ENCODE measurements around the gene PLXDC2.

PLXDC2 gene

DNA sequence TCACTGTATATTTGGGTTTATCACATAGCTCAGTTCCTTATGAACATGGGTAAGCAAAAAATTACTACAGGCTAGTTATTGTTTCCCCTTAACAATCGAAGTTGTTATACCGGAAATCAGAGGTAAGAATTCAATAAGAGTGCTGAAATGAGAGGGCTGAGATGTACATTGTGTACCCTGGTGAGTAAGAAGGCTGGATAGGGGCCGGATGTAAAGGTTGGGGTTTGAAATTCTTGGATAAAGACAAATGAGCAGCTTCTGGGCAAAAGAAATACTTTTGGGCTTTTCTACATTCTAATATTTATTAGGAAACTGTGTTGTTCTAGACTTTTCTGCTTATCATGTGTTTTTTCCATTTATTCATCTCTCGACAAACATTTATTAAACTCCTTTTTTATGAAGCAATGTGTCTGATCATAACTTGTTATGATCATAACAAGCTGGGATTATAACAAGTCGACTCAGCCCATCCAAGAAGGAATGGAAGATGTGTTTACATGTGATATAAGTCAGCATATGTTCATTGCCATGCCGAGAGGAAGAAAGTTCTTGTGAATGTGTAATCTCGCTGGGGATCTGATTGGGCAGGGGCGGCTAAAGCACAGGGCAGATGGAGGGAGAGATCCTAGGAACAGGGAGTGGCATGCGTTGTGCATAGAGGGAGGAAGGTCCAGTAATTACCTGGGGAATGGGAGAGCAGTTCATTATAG is 155.3 kb downstream of the PLXDC2 start:
- H3K4me1 ChIP-seq (ENCODE audit: control insufficient read depth in 1 of 2, insufficient read depth in 2 of 2, low read length in 2 of 2), result no peaks in the 10 kb centered on the region
- no peak overlapping the region for H3K9ac ChIP-seq (ENCODE audit: low read depth in 1 of 2, low read length in 2 of 2)
- no peaks in the 10 kb centered on the region for H3K36me3 ChIP-seq (ENCODE audit: control insufficient read depth in 1 of 2, insufficient read depth in 2 of 2, low read length in 2 of 2)
- no peaks in the 10 kb centered on the region for H3K27me3 ChIP-seq (ENCODE audit: control insufficient read depth in 1 of 2, insufficient read depth in 2 of 2, low read length in 2 of 2)
- no peak overlapping the region for H3K4me3 ChIP-seq (ENCODE audit: low read depth in 1 of 2, low read length in 2 of 2)
- no peaks in the 10 kb centered on the region for H3K9me3 ChIP-seq (ENCODE audit: control insufficient read depth in 1 of 2, low read length in 2 of 2)
- H3K27ac ChIP-seq (ENCODE audit: low read depth, low read length), result no peak overlapping the region

GRCh38 chr10:19974138-19974537 is 157.9 kb downstream of the PLXDC2 start:
- Histone ChIP-seq H3K27me3 (ENCODE audit: control insufficient read depth in 1 of 2, insufficient read depth in 2 of 2, low read length in 2 of 2) (no peaks in the 10 kb centered on the region), H3K27ac (ENCODE audit: low read depth, low read length) (no peak overlapping the region), H3K36me3 (ENCODE audit: control insufficient read depth in 1 of 2, insufficient read depth in 2 of 2, low read length in 2 of 2) (no peaks in the 10 kb centered on the region), H3K9ac (ENCODE audit: low read depth in 1 of 2, low read length in 2 of 2) (no peak overlapping the region), H3K4me3 (ENCODE audit: low read depth in 1 of 2, low read length in 2 of 2) (no peak overlapping the region), H3K9me3 (ENCODE audit: control insufficient read depth in 1 of 2, low read length in 2 of 2) (no peaks in the 10 kb centered on the region), H3K4me1 (ENCODE audit: control insufficient read depth in 1 of 2, insufficient read depth in 2 of 2, low read length in 2 of 2) (no peaks in the 10 kb centered on the region)

DNA sequence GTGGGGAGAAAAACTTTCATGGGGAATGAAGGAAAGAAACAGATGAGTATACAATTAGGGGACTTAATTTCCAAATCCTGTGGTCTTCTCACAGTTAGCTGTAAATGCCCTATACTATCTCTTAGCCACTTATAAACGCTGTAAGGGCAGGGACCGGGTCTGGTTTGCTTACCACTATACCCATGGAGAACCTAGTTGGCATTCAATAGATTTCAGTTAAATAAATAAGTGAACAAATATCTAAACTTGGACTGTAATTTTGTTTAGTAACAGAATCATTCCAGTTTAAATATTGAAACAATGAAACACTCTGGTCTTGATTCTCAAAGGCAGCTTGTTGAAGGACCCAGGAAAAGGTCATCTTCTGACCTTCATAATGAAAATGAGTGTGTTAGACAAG is 158.3 kb downstream of the PLXDC2 start:
- no peak overlapping the region for H3K9ac ChIP-seq (ENCODE audit: low read depth in 1 of 2, low read length in 2 of 2)
- no peaks in the 10 kb centered on the region for H3K9me3 ChIP-seq (ENCODE audit: control insufficient read depth in 1 of 2, low read length in 2 of 2)
- H3K36me3 ChIP-seq (ENCODE audit: control insufficient read depth in 1 of 2, insufficient read depth in 2 of 2, low read length in 2 of 2), result no peaks in the 10 kb centered on the region
- H3K27ac ChIP-seq (ENCODE audit: low read depth, low read length), result no peak overlapping the region
- no peaks in the 10 kb centered on the region for H3K4me1 ChIP-seq (ENCODE audit: control insufficient read depth in 1 of 2, insufficient read depth in 2 of 2, low read length in 2 of 2)
- no peak overlapping the region for H3K4me3 ChIP-seq (ENCODE audit: low read depth in 1 of 2, low read length in 2 of 2)
- H3K27me3 ChIP-seq (ENCODE audit: control insufficient read depth in 1 of 2, insufficient read depth in 2 of 2, low read length in 2 of 2), result no peaks in the 10 kb centered on the region

- no peak overlapping the region for H3K9ac ChIP-seq (ENCODE audit: low read depth in 1 of 2, low read length in 2 of 2)
- H3K4me3 ChIP-seq (ENCODE audit: low read depth in 1 of 2, low read length in 2 of 2), result no peak overlapping the region
- H3K27me3 ChIP-seq (ENCODE audit: control insufficient read depth in 1 of 2, insufficient read depth in 2 of 2, low read length in 2 of 2), result no peaks in the 10 kb centered on the region
- no peak overlapping the region for H3K27ac ChIP-seq (ENCODE audit: low read depth, low read length)
- H3K36me3 ChIP-seq (ENCODE audit: control insufficient read depth in 1 of 2, insufficient read depth in 2 of 2, low read length in 2 of 2), result no peaks in the 10 kb centered on the region
- H3K9me3 ChIP-seq (ENCODE audit: control insufficient read depth in 1 of 2, low read length in 2 of 2), result no peaks in the 10 kb centered on the region
- no peaks in the 10 kb centered on the region for H3K4me1 ChIP-seq (ENCODE audit: control insufficient read depth in 1 of 2, insufficient read depth in 2 of 2, low read length in 2 of 2)
Observed at GRCh38 chr10:19977097-19977521, 160.9 kb downstream of the PLXDC2 start.

DNA sequence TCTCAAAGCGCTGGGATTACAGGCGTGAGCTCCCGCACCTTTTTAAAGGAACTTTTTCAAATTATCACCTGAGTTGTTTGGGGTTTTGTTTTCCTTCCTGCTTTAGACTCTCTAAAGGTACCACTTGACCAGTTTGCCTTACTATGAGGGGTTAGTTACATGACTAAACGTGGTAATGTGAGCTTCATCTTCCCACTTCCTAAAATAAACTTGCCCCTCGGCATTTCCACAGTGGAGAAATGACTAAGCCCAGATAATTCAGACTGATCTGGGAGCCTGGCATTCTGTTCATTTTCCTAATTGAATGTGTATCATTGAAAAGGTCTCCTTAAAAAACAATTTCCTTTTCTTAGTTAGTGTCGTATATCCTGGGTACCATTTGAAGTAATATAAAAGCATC is 163.4 kb downstream of the PLXDC2 start:
- Histone ChIP-seq H3K27ac (ENCODE audit: low read depth, low read length) (no peak overlapping the region), H3K4me3 (ENCODE audit: low read depth in 1 of 2, low read length in 2 of 2) (no peak overlapping the region), H3K36me3 (ENCODE audit: control insufficient read depth in 1 of 2, insufficient read depth in 2 of 2, low read length in 2 of 2) (no peaks in the 10 kb centered on the region), H3K9ac (ENCODE audit: low read depth in 1 of 2, low read length in 2 of 2) (no peak overlapping the region), H3K27me3 (ENCODE audit: control insufficient read depth in 1 of 2, insufficient read depth in 2 of 2, low read length in 2 of 2) (no peaks in the 10 kb centered on the region), H3K9me3 (ENCODE audit: control insufficient read depth in 1 of 2, low read length in 2 of 2) (no peaks in the 10 kb centered on the region), H3K4me1 (ENCODE audit: control insufficient read depth in 1 of 2, insufficient read depth in 2 of 2, low read length in 2 of 2) (no peaks in the 10 kb centered on the region)

DNA sequence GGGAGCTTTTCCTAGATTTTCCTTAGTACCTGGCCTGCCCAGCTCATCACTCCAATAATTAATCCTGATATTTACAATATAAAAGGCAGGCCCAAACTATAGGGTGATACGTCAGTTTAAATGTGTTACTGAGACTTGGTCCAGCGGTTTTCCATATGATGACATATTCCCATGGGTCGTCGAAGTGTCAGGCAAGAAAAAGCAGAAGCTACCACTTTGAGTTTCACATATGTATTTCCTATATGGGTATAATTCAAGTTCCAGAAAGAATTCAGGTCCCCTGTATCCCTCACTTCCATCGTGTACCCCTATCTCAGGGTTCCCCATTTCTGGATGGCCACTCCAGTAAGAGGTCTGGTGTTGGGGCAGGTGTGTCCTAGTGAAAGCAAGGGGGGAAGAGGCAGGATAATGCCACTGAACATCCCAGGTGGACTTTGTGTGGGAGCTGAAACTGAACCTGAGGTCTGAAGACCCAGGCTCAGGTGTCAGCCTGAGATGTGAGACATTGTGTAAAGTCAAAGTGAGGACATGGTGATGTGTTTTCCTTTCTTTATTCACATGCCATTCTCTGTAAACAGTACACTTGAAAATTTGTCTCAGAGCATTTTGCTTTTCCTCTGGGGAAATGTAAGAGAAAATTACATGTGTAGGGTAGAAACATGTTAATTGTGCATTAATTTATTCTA is 167.8 kb downstream of the PLXDC2 start:
- no peaks in the 10 kb centered on the region for H3K9me3 ChIP-seq (ENCODE audit: control insufficient read depth in 1 of 2, low read length in 2 of 2)
- no peak overlapping the region for H3K4me3 ChIP-seq (ENCODE audit: low read depth in 1 of 2, low read length in 2 of 2)
- no peaks in the 10 kb centered on the region for H3K27me3 ChIP-seq (ENCODE audit: control insufficient read depth in 1 of 2, insufficient read depth in 2 of 2, low read length in 2 of 2)

DNA sequence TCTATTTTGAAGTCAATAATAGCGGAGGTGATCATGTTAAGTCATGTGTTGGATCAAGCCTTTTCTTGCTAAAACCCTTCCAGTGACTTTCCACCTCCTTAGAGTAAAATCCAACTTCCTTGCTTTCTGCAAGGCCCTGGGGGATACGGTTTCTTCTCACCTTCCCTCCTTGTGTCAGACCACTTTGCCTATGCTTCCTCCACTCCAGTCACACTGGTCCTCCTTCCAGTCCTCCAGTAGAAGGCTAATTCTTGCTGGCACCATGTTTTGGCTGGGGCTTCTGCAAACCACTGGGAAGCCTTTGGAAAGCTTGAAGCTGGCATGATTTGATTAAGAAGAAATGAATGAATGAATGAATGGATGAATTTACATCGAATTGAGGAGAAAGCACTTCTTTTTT is 169.5 kb downstream of the PLXDC2 start:
- Histone ChIP-seq H3K9ac (ENCODE audit: low read depth in 1 of 2, low read length in 2 of 2) (no peak overlapping the region), H3K4me1 (ENCODE audit: control insufficient read depth in 1 of 2, insufficient read depth in 2 of 2, low read length in 2 of 2) (no peaks in the 10 kb centered on the region), H3K27ac (ENCODE audit: low read depth, low read length) (no peak overlapping the region), H3K36me3 (ENCODE audit: control insufficient read depth in 1 of 2, insufficient read depth in 2 of 2, low read length in 2 of 2) (no peaks in the 10 kb centered on the region), H3K9me3 (ENCODE audit: control insufficient read depth in 1 of 2, low read length in 2 of 2) (no peaks in the 10 kb centered on the region), H3K27me3 (ENCODE audit: control insufficient read depth in 1 of 2, insufficient read depth in 2 of 2, low read length in 2 of 2) (no peaks in the 10 kb centered on the region), H3K4me3 (ENCODE audit: low read depth in 1 of 2, low read length in 2 of 2) (no peak overlapping the region)

More for the DNA sequence above, 167.8 kb downstream of the PLXDC2 start:
- no peaks in the 10 kb centered on the region for H3K4me1 ChIP-seq (ENCODE audit: control insufficient read depth in 1 of 2, insufficient read depth in 2 of 2, low read length in 2 of 2)
- H3K27ac ChIP-seq (ENCODE audit: low read depth, low read length), result no peak overlapping the region
- no peak overlapping the region for H3K9ac ChIP-seq (ENCODE audit: low read depth in 1 of 2, low read length in 2 of 2)
- no peaks in the 10 kb centered on the region for H3K36me3 ChIP-seq (ENCODE audit: control insufficient read depth in 1 of 2, insufficient read depth in 2 of 2, low read length in 2 of 2)

GRCh38 chr10:19986591-19986990 is 170.4 kb downstream of the PLXDC2 start:
- no peak overlapping the region for H3K27ac ChIP-seq (ENCODE audit: low read depth, low read length)
- no peak overlapping the region for H3K9ac ChIP-seq (ENCODE audit: low read depth in 1 of 2, low read length in 2 of 2)
- no peaks in the 10 kb centered on the region for H3K9me3 ChIP-seq (ENCODE audit: control insufficient read depth in 1 of 2, low read length in 2 of 2)
- no peak overlapping the region for H3K4me3 ChIP-seq (ENCODE audit: low read depth in 1 of 2, low read length in 2 of 2)
- no peaks in the 10 kb centered on the region for H3K4me1 ChIP-seq (ENCODE audit: control insufficient read depth in 1 of 2, insufficient read depth in 2 of 2, low read length in 2 of 2)
- no peaks in the 10 kb centered on the region for H3K27me3 ChIP-seq (ENCODE audit: control insufficient read depth in 1 of 2, insufficient read depth in 2 of 2, low read length in 2 of 2)
- H3K36me3 ChIP-seq (ENCODE audit: control insufficient read depth in 1 of 2, insufficient read depth in 2 of 2, low read length in 2 of 2), result no peaks in the 10 kb centered on the region

GRCh38 chr10:19987931-19988330 is 171.7 kb downstream of the PLXDC2 start:
- H3K4me3 ChIP-seq (ENCODE audit: low read depth in 1 of 2, low read length in 2 of 2), result no peak overlapping the region
- no peak overlapping the region for H3K9ac ChIP-seq (ENCODE audit: low read depth in 1 of 2, low read length in 2 of 2)
- no peaks in the 10 kb centered on the region for H3K27me3 ChIP-seq (ENCODE audit: control insufficient read depth in 1 of 2, insufficient read depth in 2 of 2, low read length in 2 of 2)
- H3K36me3 ChIP-seq (ENCODE audit: control insufficient read depth in 1 of 2, insufficient read depth in 2 of 2, low read length in 2 of 2), result no peaks in the 10 kb centered on the region
- no peak overlapping the region for H3K27ac ChIP-seq (ENCODE audit: low read depth, low read length)
- no peaks in the 10 kb centered on the region for H3K4me1 ChIP-seq (ENCODE audit: control insufficient read depth in 1 of 2, insufficient read depth in 2 of 2, low read length in 2 of 2)
- no peaks in the 10 kb centered on the region for H3K9me3 ChIP-seq (ENCODE audit: control insufficient read depth in 1 of 2, low read length in 2 of 2)

GRCh38 chr10:19993714-19994315 is 177.6 kb downstream of the PLXDC2 start:
- no peak overlapping the region for H3K27ac ChIP-seq (ENCODE audit: low read depth, low read length)

More at GRCh38 chr10:19993714-19994315, 177.6 kb downstream of the PLXDC2 start:
- H3K27me3 ChIP-seq (ENCODE audit: control insufficient read depth in 1 of 2, insufficient read depth in 2 of 2, low read length in 2 of 2), result no peaks in the 10 kb centered on the region
- no peaks in the 10 kb centered on the region for H3K9me3 ChIP-seq (ENCODE audit: control insufficient read depth in 1 of 2, low read length in 2 of 2)
- H3K36me3 ChIP-seq (ENCODE audit: control insufficient read depth in 1 of 2, insufficient read depth in 2 of 2, low read length in 2 of 2), result no peaks in the 10 kb centered on the region
- H3K4me3 ChIP-seq (ENCODE audit: low read depth in 1 of 2, low read length in 2 of 2), result no peak overlapping the region
- no peak overlapping the region for H3K9ac ChIP-seq (ENCODE audit: low read depth in 1 of 2, low read length in 2 of 2)
- peaks cover 0 to 9% of the 10 kb centered on the region in 2 donors for H3K4me1 ChIP-seq (ENCODE audit: control insufficient read depth in 1 of 2, insufficient read depth in 2 of 2, low read length in 2 of 2)
